K562 treated with DMSO at 1 percent for 12 hours (cell line): ENCODE measurements around the gene ZNF823. TPM values are rescaled to one million over a fixed set of nuclear protein-coding genes. Genes with fewer than 3 reads are reported as not detected.

Source experiments
- total RNA-seq: library from RNA; unstranded; fragments of 300-600 nt; gene quantifications from 2 replicates; pipeline ENCODE4 v1.2.3, GENCODE V29; 2022; ENCODE audit not compliant: insufficient read depth

Gene ZNF823
- total RNA-seq, result 5.8 and 12.8 TPM in 2 replicates

DNA sequence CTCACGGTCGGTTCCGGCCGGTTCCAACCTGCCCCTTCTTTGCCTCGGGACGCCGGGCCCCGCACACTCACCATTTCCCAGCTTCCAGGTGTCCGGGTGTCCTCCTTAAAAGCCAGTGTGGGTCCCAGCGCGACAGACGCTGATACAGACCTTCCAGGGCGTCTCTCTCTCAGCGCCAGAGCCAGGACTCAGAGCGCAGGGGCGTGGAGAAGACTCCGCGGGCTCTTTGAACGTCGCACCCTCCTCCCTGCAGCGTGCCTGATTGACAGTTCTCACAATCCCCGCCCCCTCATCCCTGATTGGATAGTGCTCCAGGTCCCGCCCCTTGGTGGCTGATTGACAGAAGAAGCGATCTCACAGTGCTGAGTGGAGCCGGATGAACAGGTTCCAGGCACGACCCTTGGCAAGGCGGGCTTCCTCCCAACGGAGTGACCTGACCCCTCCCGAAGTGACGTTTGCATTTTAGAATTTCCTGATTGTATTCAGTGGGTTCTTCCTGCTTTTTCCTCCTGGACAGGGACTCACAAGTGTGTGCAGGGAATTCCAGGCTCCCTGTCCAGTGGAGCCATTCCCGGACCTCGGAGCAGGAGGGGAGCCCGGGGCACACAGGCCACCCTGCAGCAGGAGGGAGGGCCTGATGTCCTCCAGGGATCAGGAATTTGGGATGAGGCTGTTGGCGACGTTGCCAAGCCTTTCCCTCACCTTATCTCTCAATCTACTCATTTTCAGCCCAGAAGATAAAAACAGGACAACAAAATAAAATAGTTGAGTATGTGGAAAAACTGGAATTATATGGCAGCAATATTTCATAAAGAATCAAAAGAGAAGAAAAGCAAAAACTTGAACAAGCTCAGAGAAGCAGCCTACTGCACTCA, at the start of gene ZNF823:
ZNF823 (minus strand) TSS at position 201 of the 875 bp plus-strand sequence; CDS start at position 74, 127 bp downstream.

DNA sequence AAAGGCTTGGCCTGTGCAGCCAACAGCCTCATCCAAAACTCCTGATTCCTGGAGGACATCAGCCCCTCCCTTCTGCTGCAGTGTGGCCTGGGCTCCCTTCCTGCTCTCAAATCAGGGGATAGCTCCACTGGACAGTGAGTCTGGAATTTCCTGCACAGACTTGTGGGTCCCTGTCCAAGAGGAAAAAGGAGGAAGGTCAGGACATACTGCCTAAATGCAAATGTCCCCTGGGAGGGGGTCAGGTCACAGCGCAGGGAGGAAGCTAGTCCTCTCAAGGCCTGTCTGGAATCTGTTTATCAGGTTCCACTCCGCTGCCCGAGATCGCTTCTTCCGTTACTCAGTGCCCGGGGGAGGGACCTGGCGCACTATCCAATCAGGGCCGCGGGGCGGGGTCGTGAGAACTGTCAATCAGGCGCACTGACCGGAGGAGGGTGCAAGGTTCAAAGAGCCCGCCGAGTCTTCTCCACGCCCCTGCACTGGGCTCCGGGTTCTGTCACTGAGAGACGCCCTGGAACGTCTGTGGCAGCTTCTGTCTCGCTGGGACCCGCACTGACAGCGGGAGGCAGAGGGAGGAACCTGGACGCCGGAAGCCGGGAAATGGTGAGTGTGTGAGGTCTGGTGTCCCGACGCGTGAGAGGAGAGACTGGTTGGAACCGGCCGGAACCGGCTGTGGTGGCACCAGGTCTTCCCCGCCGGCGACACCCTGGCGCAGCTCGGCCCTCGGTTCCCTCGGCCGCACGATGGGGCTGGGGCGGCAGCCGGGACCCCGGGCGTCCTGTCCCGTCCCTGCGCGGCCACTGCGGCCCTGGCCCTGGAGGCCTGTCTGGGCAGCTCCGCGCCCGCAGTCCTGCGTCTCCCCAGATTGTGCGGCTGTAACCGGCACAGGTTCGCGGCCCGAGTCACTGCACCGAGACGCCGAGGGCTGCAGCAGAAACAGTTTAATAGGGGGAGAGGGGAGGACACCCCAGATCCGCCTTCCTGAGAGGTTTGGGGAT, 28.1 kb upstream of the ZNF823 start, which contains the start of gene ZNF441:
ZNF441 (plus strand) TSS at position 404 of the 995 bp plus-strand sequence; CDS start at position 598, 194 bp downstream.

Other genes starting within 250 kb of the ZNF823 start
- 9.0 and 9.8 TPM in 2 replicates for gene ZNF653, start 233.1 kb downstream of the ZNF823 start, total RNA-seq
- 43.6 and 45.8 TPM in 2 replicates for gene ECSIT, start 209.8 kb downstream of the ZNF823 start, total RNA-seq
- 2.0 and 5.0 TPM in 2 replicates for gene CNN1, start 200.1 kb downstream of the ZNF823 start, total RNA-seq
- 115 and 131 TPM in 2 replicates for gene ELOF1, start 179.7 kb downstream of the ZNF823 start, total RNA-seq
- gene ACP5, start 161.3 kb downstream of the ZNF823 start, total RNA-seq, result 34.2 and 38.6 TPM in 2 replicates
- gene ZNF627, start 141.5 kb downstream of the ZNF823 start, total RNA-seq, result 5.6 and 10.2 TPM in 2 replicates
- gene ZNF441, start 28.1 kb upstream of the ZNF823 start, total RNA-seq, result 0.69 and 5.4 TPM in 2 replicates
- 0.74 TPM in 1 of 2 replicates, not detected in the other for gene ZNF491, start 59.6 kb upstream of the ZNF823 start, total RNA-seq
- gene ZNF440, start 75.3 kb upstream of the ZNF823 start, total RNA-seq, result 3.1 and 8.0 TPM in 2 replicates
- gene ZNF439, start 109.8 kb upstream of the ZNF823 start, total RNA-seq, result not detected in 2 replicates
- 2.1 and 2.5 TPM in 2 replicates for gene ZNF69, start 148.8 kb upstream of the ZNF823 start, total RNA-seq
- gene ZNF700, start 186.2 kb upstream of the ZNF823 start, total RNA-seq, result 3.3 and 9.9 TPM in 2 replicates
- gene ZNF763, start 226.1 kb upstream of the ZNF823 start, total RNA-seq, result not detected in 2 replicates